Measurements from ENCODE around the gene PELI3.
"Not testable (repeated sequence)": the region's sequence is repeated elsewhere in the genome, so short reads cannot be mapped to it uniquely, and the experiment has no call there.

Gene PELI3

GRCh38 chr11:66438504-66439466 lies 27.9 kb upstream of the PELI3 start, which contains the start of gene MRPL11:
MRPL11 (minus strand) TSS chr11:66438848; CDS start chr11:66438754, 94 bp downstream.
- TF ChIP-seq CTCF (IDR thresholded peaks at IDR 0.05; ENCODE audit: borderline replicate concordance, insufficient read depth, low read depth, low read length) = peak; percentile 73
- H3K4me3 ChIP-seq (ENCODE audit: low read depth, low read length) = peak within 1 kb of the TSS; percentile 97

GRCh38 chr11:66440101-66440939 lies 26.4 kb upstream of the PELI3 start:
- not testable (repeated sequence) for H3K4me3 ChIP-seq (ENCODE audit: low read depth, low read length)

- not testable (repeated sequence) for H3K4me3 ChIP-seq (ENCODE audit: low read depth, low read length)
These were observed 25.8 kb upstream of the PELI3 start for GRCh38 chr11:66440940-66441282.

- H3K4me3 ChIP-seq (ENCODE audit: low read depth, low read length) = no peak overlapping the region
These were observed 23.1 kb upstream of the PELI3 start for GRCh38 chr11:66443602-66444001.

DNA sequence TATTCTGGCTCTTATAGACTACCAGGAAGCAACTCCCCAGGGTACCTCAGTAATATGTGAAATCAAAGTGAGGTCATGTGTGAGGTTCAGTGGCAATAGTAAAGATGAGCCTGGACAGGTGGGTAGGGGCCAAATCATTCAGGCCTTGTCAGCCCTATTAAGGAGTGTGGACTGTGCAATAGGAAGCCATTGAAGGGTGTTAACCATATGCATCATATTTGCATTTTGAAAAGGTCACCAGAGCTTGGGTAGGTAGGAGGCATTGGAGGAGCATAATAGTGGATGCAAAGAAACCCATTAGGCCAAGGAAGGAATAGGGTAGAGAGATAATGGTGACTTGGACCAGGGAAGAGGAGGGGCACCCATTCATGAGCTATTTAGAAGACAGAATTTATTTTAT lies 19.7 kb upstream of the PELI3 start:
- no peak overlapping the region for H3K4me3 ChIP-seq (ENCODE audit: low read depth, low read length)
- no peak for TF ChIP-seq CTCF (IDR thresholded peaks at IDR 0.05; ENCODE audit: borderline replicate concordance, insufficient read depth, low read depth, low read length)

More at GRCh38 chr11:66443602-66444001, 23.1 kb upstream of the PELI3 start:
- no peak for TF ChIP-seq CTCF (IDR thresholded peaks at IDR 0.05; ENCODE audit: borderline replicate concordance, insufficient read depth, low read depth, low read length)

- no peak overlapping the region for H3K4me3 ChIP-seq (ENCODE audit: low read depth, low read length)
- TF ChIP-seq CTCF (IDR thresholded peaks at IDR 0.05; ENCODE audit: borderline replicate concordance, insufficient read depth, low read depth, low read length) = no peak
These were observed 18.2 kb upstream of the PELI3 start for GRCh38 chr11:66448523-66448922.

GRCh38 chr11:66450560-66450959 lies 16.1 kb upstream of the PELI3 start:
- TF ChIP-seq CTCF (IDR thresholded peaks at IDR 0.05; ENCODE audit: borderline replicate concordance, insufficient read depth, low read depth, low read length) = no peak
- no peak overlapping the region for H3K4me3 ChIP-seq (ENCODE audit: low read depth, low read length)

DNA sequence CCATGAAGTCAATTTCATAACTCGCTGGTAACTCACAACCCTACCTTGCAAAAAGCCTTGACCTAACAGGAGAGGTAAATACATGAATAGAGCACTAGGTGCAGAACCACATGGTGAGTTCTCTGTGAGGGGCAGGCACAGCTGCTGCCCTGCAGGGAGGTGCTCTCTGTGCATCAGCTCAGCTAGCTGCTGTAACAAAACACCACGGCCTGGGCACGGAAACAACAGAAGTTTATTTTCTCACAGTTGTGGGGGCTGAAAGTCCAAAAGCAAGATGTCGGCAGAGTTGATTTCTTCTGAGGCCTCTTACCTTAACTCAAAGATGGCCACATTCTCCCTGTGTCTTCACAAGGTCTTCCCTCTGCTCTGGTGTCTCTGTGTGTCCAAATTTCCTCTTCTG lies 15.0 kb upstream of the PELI3 start:
- TF ChIP-seq CTCF (IDR thresholded peaks at IDR 0.05; ENCODE audit: borderline replicate concordance, insufficient read depth, low read depth, low read length) = no peak
- H3K4me3 ChIP-seq (ENCODE audit: low read depth, low read length) = no peak overlapping the region
